ENCODE measurements around the gene SMAD1. TPM values are rescaled to one million over a fixed set of nuclear protein-coding genes. Genes with fewer than 3 reads are reported as not detected.

SMAD1 gene
- total RNA-seq, 1 donor from 2014 or later: 82.8 TPM

DNA sequence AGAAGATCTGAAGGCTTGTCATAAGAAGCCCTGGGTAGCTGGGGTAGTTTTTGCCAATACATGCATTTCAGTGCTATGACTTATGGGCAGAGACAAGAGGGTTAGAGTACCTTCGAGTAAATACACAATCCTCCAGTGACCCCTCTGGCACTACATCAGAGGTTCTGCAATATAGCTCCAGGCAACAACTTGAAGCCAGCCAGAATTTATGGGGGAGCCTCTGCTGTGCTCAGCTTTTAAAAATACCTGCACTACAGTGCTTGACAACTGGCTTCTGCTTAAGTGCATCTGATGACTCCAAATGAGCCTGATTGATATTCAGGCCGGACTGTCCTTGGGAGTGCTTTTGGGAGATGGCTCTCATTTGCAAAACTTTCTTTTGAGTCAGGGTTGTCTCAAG lies 44.9 kb upstream of the SMAD1 start:
- Mint-ChIP-seq H3K27ac (ENCODE audit: unreplicated experiment) (no peak overlapping the region), H3K4me3 (ENCODE audit: unreplicated experiment) (no peak overlapping the region), H3K4me1 (ENCODE audit: unreplicated experiment) (no peaks in the 10 kb centered on the region), H3K27me3 (ENCODE audit: unreplicated experiment) (no peaks in the 10 kb centered on the region), H3K36me3 (ENCODE audit: low read depth, unreplicated experiment) (no peaks in the 10 kb centered on the region), H3K9me3 (ENCODE audit: unreplicated experiment) (no peaks in the 10 kb centered on the region)
- TF ChIP-seq, protein P1, sequence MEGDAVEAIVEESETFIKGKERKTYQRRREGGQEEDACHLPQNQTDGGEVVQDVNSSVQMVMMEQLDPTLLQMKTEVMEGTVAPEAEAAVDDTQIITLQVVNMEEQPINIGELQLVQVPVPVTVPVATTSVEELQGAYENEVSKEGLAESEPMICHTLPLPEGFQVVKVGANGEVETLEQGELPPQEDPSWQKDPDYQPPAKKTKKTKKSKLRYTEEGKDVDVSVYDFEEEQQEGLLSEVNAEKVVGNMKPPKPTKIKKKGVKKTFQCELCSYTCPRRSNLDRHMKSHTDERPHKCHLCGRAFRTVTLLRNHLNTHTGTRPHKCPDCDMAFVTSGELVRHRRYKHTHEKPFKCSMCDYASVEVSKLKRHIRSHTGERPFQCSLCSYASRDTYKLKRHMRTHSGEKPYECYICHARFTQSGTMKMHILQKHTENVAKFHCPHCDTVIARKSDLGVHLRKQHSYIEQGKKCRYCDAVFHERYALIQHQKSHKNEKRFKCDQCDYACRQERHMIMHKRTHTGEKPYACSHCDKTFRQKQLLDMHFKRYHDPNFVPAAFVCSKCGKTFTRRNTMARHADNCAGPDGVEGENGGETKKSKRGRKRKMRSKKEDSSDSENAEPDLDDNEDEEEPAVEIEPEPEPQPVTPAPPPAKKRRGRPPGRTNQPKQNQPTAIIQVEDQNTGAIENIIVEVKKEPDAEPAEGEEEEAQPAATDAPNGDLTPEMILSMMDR (IDR thresholded peaks at IDR 0.05; ENCODE audit: unreplicated experiment): no peak
- no peak for DNase-seq (ENCODE audit: low spot score)

DNA sequence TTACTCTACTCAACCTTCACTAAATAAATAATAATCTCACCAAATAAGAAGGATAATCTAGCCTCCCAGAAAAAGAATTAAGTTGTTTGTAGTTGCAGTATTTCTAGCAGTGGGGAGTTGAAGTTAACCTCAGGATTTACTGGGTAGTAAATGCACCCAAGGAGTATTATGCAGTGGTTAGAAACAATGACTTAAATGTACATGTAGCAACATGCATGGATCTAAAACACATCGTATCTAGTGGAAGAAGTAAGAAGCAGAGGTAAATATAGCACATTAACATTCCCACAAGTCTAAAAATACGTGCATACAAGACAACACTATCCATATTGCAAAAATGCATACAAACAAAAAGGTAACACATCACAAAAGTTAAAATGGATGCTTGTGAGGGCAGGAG lies 44.2 kb upstream of the SMAD1 start:
- TF ChIP-seq, protein P1 (IDR thresholded peaks at IDR 0.05; ENCODE audit: unreplicated experiment): no peak
- Mint-ChIP-seq H3K9me3 (ENCODE audit: unreplicated experiment) (no peaks in the 10 kb centered on the region), H3K4me1 (ENCODE audit: unreplicated experiment) (no peaks in the 10 kb centered on the region), H3K27me3 (ENCODE audit: unreplicated experiment) (no peaks in the 10 kb centered on the region), H3K4me3 (ENCODE audit: unreplicated experiment) (no peak overlapping the region), H3K27ac (ENCODE audit: unreplicated experiment) (no peak overlapping the region), H3K36me3 (ENCODE audit: low read depth, unreplicated experiment) (no peaks in the 10 kb centered on the region)
- DNase-seq (ENCODE audit: low spot score): no peak

DNA sequence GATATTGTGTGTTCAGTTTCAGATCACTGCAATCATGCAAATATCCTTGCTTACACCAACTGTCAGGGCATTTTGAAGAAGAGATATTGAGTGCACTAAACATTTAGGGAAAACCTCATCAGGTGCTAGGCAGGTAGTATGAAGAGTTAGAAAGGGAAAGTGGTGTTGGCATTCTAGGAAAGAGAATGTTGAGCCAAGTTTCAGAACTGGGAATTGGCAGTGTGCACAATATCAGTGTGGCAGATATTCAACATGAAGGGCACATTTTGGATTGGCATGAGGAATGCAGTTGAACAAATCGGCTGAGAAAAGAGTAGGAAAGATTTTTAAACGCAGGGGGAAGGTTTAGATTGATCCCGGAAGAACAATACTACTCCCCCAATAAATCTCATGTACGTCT lies 43.4 kb upstream of the SMAD1 start:
- no peak for DNase-seq (ENCODE audit: low spot score)
- H3K27ac Mint-ChIP-seq (ENCODE audit: unreplicated experiment): no peak overlapping the region
- no peaks in the 10 kb centered on the region for H3K36me3 Mint-ChIP-seq (ENCODE audit: low read depth, unreplicated experiment)
- H3K4me3 Mint-ChIP-seq (ENCODE audit: unreplicated experiment): no peak overlapping the region
- H3K27me3 Mint-ChIP-seq (ENCODE audit: unreplicated experiment): no peaks in the 10 kb centered on the region
- TF ChIP-seq, protein P1 (IDR thresholded peaks at IDR 0.05; ENCODE audit: unreplicated experiment): no peak
- H3K4me1 Mint-ChIP-seq (ENCODE audit: unreplicated experiment): no peaks in the 10 kb centered on the region
- H3K9me3 Mint-ChIP-seq (ENCODE audit: unreplicated experiment): no peaks in the 10 kb centered on the region

DNA sequence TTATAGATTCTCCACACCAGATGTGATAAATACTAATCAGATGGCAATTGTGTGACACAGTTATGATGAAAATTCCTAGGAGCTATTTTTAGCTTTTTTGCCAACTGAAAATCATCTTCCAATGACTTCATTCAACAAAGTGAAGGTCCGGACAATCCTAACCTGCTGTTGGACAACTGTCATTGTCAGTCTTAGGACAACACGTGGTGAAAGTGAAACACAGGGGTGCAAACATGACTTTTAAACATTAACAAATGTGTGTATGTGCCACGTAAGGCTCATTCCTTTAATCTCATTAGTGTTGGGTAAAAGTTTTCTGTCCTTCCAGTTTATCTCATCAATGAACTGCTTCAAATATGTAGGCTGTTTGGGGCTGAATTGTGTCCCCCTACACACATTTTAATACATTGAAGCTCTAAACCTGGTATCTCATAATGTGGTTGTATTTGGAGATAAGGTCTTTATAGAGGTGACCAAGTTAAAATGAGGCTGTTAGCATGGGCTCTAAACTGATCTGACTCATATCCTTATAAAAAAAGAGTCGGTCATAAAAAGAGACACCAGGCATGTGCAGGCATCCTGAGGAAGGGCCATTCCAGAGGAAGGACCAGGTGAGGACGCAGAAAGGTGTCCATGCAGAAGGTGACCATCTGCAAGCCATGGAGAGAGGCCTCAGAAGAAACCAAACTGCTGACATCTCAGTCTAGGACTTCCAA lies 41.2 kb upstream of the SMAD1 start:
- Mint-ChIP-seq H3K36me3 (ENCODE audit: low read depth, unreplicated experiment) (no peaks in the 10 kb centered on the region), H3K4me3 (ENCODE audit: unreplicated experiment) (no peak overlapping the region), H3K27ac (ENCODE audit: unreplicated experiment) (no peak overlapping the region), H3K27me3 (ENCODE audit: unreplicated experiment) (no peaks in the 10 kb centered on the region), H3K4me1 (ENCODE audit: unreplicated experiment) (no peaks in the 10 kb centered on the region), H3K9me3 (ENCODE audit: unreplicated experiment) (no peaks in the 10 kb centered on the region)
- TF ChIP-seq, protein P1 (IDR thresholded peaks at IDR 0.05; ENCODE audit: unreplicated experiment): no peak
- no peak for DNase-seq (ENCODE audit: low spot score)

DNA sequence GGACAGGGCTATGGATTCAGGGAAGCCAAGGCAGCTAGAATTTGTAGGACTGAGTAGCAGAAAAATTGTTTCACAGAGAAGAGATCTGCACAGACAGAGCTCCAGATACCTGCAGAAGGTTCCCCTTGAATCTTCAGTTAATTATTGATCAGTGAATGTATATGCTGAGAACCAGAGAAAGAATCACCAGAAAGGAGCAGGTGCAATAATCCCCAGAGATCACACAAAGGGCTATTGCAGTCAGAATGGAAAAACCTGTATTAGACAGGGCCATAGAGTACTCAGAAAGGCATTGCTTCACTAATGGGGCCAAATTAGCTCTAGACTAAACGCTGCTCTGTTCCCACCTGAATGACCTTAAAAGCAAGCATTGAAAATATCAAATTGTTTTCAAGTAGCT lies 35.5 kb upstream of the SMAD1 start:
- H3K9me3 Mint-ChIP-seq (ENCODE audit: unreplicated experiment): no peaks in the 10 kb centered on the region
- no peaks in the 10 kb centered on the region for H3K27me3 Mint-ChIP-seq (ENCODE audit: unreplicated experiment)
- H3K36me3 Mint-ChIP-seq (ENCODE audit: low read depth, unreplicated experiment): no peaks in the 10 kb centered on the region
- no peak for DNase-seq (ENCODE audit: low spot score)
- H3K27ac Mint-ChIP-seq (ENCODE audit: unreplicated experiment): no peak overlapping the region
- no peaks in the 10 kb centered on the region for H3K4me1 Mint-ChIP-seq (ENCODE audit: unreplicated experiment)
- no peak overlapping the region for H3K4me3 Mint-ChIP-seq (ENCODE audit: unreplicated experiment)
- TF ChIP-seq, protein P1 (IDR thresholded peaks at IDR 0.05; ENCODE audit: unreplicated experiment): no peak

Data from endothelial cell (in vitro differentiated cells).